ENCODE results near the gene WDR18. TPM values are rescaled to one million over a fixed set of nuclear protein-coding genes. Genes with fewer than 3 reads are reported as not detected.

The WDR18 gene
- polyA plus RNA-seq, 10 donors = 17.6 to 43.3 (median 24.5) TPM

GRCh38 chr19:1004803-1005664 is 20.9 kb downstream of the WDR18 start:
- DNase-seq = no peak

- DNase-seq = no peak
These were observed 22.7 kb downstream of the WDR18 start for GRCh38 chr19:1006711-1007398.

GRCh38 chr19:1007399-1008251 is 23.5 kb downstream of the WDR18 start:
- no peak for DNase-seq

- DNase-seq = no peak
These were observed 24.3 kb downstream of the WDR18 start for GRCh38 chr19:1008268-1009040.

GRCh38 chr19:1009041-1009980 is 25.2 kb downstream of the WDR18 start:
- DNase-seq = peak in 2 of 3 donors; percentile 27 to 76

DNA sequence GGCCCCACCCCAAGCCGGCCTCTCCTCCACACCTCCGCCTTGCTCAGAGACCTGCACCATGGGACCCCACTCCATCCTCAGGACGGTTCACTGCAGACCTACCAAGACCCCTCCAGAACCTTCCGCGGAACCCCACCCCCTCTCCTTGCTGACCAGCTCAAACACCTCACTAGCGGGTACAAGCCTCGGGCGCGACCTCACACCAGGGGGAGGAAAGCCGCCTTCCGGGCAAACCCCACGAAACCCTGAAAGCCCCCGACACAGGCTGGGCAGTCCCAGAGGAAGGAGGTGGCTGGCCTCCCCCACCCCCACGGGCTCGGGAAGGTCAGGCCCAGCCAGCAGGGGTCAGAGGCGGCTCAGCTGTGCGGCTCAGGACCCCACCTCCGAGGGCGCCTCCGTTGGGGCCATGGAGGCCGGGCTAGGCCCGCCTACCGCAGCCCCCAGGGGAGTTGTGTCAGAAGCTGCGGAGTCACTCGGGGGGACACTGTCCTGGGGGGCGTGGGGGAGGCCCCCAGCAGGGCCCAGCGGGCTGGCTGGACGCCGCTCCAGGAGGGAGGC is 25.9 kb downstream of the WDR18 start:
- DNase-seq = no peak

DNA sequence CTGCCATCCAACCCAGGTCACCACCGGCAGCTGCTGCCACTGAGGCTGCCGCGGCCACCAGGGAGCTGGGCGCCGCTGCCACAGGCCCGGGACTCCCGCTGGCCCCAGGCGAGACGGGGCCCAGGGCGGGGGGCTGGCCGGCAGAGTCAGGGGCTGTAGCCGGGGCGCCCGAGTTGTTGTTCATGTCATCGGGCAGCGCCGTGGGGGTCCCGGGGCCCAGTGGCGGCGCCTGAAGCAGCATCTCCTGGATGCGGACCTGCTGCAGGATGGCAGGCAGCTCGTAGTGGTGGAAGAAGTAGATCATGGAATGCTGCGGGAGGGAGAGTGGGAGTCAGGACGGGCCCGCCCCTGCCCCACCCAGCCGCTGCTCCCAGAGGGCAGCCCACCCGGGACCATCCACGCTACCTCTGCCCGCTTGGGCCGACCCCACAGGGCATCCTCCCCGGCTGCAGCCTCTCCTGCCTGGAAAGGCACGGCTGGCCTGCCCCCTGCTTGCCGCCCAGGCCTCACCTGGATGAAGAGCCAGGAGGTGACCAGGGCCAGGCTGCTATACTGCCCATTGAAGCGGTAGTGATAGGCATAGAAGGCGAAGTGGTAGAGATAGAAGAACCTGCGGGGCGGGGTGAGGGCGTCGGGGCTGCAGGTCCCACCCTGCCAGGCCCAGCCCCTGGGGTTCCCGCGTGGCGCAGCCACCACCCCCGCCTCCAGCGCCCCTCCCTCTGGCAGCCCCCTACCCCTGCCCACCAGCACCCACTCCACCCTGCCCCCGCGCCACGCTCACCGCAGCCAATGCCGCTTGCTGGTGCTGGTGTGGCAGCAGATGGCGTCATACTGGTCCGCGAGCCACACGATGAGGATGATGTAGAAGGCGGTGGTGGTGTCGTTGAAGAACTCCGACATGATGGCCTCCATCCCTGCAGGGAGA is 26.7 kb downstream of the WDR18 start:
- no peak for DNase-seq

- no peak for DNase-seq
These were observed 27.7 kb downstream of the WDR18 start for GRCh38 chr19:1011831-1012333.

DNA sequence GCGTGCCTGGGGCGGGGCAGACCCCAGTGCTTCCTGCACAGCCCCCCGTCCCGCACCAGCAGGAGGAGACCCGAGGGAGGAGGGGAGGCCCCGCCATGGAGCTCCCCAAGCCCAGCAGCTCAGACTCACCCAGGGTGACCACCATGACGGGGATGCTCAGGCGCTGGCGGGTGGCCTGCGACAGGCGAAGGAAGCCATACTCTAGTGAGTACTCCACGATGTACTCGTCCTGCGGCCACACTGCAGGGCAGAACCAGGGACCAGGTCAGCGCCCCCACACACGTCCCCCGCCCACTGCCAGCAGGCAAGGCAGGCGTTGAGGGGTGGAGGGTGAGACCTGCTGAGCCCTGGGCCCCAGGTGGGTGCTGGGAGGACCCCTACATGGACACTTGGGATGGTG is 28.2 kb downstream of the WDR18 start:
- DNase-seq = no peak

GRCh38 chr19:1013218-1013617 is 29.1 kb downstream of the WDR18 start:
- no peak for DNase-seq

- DNase-seq = no peak
These were observed 30.3 kb downstream of the WDR18 start for GRCh38 chr19:1014161-1015060.

DNA sequence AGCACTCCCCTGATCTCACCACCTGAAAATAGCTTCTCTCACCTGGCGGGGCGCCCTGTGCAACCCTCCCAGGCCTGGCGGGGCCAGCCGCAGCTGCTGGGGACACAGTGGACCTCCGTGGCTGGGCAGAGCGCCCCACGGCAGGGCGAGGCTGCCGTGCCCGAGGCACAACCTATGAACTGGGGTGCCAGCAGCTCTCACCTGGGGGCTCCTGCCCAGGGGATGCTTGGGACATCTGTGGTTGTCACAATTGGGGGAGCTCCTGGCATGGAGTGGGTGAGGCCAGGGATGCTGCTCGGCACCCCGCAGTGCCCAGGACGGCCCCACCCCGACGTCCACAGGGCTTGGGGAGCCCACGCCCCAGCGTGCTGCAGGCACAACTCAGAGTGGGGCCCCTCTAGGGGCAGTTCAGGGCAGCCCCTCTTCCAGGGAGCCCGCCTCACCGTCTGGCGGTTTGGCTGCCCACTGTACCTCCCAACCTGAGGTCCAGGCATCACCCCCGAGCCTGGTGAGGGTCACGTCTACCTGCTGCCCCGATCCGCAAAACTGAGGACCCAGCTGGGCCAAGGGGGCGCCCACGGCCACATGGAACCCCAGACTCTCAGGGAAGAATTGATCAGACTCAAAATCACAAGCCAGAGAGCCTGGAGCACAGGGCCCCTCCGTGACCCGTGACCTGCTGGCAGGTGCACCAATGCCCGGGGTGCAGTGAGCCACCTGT is 31.1 kb downstream of the WDR18 start:
- DNase-seq = no peak

GRCh38 chr19:1015782-1016646 is 31.9 kb downstream of the WDR18 start:
- peak in 1 of 3 donors; percentile 62 for DNase-seq

GRCh38 chr19:1016647-1017114 is 32.5 kb downstream of the WDR18 start:
- no peak for DNase-seq

DNA sequence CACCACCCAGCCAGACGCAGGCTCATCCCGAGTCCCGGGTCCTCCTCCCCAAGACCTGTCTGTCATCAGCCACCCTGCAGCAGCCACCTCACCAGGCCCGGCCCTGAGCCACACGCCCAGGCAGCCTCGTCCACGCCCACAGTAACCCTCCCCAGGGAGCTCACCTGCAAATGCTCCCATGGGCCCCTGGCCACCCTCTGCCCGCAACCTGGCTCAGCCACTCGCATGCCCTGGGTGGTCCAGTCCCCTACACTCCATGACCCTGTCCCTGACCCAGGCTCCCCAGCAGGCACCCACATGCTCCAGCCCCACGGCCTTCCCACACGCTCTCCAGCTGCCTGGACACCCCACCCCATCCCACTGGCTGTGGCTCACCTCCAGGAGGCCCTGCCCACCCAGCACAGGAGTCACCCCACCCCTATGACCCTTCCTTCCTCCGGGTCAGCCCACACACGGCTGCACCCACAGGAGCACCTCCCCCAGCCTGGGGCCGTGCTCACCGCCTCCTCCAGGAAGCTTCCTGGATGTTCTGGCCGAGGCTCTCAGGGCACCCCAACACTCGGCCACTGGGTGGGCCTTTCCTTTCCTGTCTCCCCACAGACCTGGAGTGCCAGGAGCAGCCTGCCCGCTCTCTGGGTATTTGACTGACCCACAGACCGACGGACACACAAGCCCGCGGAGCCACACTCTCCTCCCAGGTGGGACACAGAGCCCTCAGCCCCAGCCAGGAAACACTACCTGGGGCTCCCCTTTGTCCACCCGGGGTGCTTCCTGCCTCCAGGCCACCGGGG is 33.2 kb downstream of the WDR18 start:
- no peak for DNase-seq
